H9 (cell line): ENCODE data around the gene ANKRD13C. TPM values are rescaled to one million over a fixed set of nuclear protein-coding genes. Genes with fewer than 3 reads are reported as not detected.

Experiments
- DNase-seq: peaks from one replicate; pipeline ENCODE4 v3.0.0-alpha.2; 2017
- H2AFZ ChIP-seq: one replicate; pipeline ENCODE4 v1.6.1; 2013; ENCODE audit warnings: mild to moderate bottlenecking, low read length, control low read depth, moderate library complexity
- H2AK5ac ChIP-seq: 2 replicates; pipeline ENCODE4 v1.6.1; 2013; ENCODE audit warnings: low read length, control low read depth, mixed read lengths; ENCODE audit not compliant: insufficient read length
- H2BK120ac ChIP-seq: one replicate; pipeline ENCODE4 v1.6.1; 2013; ENCODE audit warnings: low read depth, mild to moderate bottlenecking, low read length, control low read depth, inconsistent platforms; ENCODE audit not compliant: poor library complexity, severe bottlenecking
- H2BK12ac ChIP-seq: 2 replicates; pipeline ENCODE4 v1.6.1; 2013; ENCODE audit warnings: low read length, control low read depth, mixed read lengths, low read depth; ENCODE audit not compliant: insufficient read length
- H2BK15ac ChIP-seq: 2 replicates; pipeline ENCODE4 v1.6.1; 2013; ENCODE audit warnings: low read depth, low read length, control low read depth
- H2BK20ac ChIP-seq: one replicate; pipeline ENCODE4 v1.6.1; 2013; ENCODE audit warnings: low read depth, mild to moderate bottlenecking, low read length, control low read depth, inconsistent platforms; ENCODE audit not compliant: poor library complexity, severe bottlenecking
- H2BK5ac ChIP-seq: 2 replicates; pipeline ENCODE4 v1.6.1; 2013; ENCODE audit warnings: low read length, control low read depth, mixed read lengths; ENCODE audit not compliant: insufficient read length
- H3K14ac ChIP-seq: 2 replicates; pipeline ENCODE4 v1.6.1; 2013; ENCODE audit warnings: low read length, control low read depth; ENCODE audit not compliant: insufficient read depth
- H3K18ac ChIP-seq: 2 replicates; pipeline ENCODE4 v1.6.1; 2013; ENCODE audit warnings: low read depth, mild to moderate bottlenecking, mixed read lengths, low read length, control low read depth; ENCODE audit not compliant: insufficient read length
- H3K23ac ChIP-seq: 2 replicates; pipeline ENCODE4 v1.6.1; 2013; ENCODE audit warnings: low read length, control low read depth, mixed read lengths, low read depth; ENCODE audit not compliant: insufficient read length
- H3K23me2 ChIP-seq: 2 replicates; pipeline ENCODE4 v1.6.1; 2013; ENCODE audit warnings: low read depth, mild to moderate bottlenecking, mixed read lengths, low read length, control low read depth; ENCODE audit not compliant: insufficient read length, poor library complexity, severe bottlenecking
- H3K27ac ChIP-seq: 2 replicates; pipeline ENCODE4 v1.5.1; 2013; ENCODE audit warnings: low read length, control low read depth, mixed read lengths, low read depth; ENCODE audit not compliant: insufficient read length
- H3K27me3 ChIP-seq: 2 replicates; pipeline ENCODE4 v1.6.1; 2013; ENCODE audit warnings: low read length, control low read depth, inconsistent platforms; ENCODE audit not compliant: insufficient read depth
- H3K4ac ChIP-seq: 2 replicates; pipeline ENCODE4 v1.6.1; 2013; ENCODE audit warnings: low read depth, mild to moderate bottlenecking, control low read depth, inconsistent platforms, low read length, moderate library complexity
- H3K4me1 ChIP-seq: 2 replicates; pipeline ENCODE4 v1.6.1; 2013; ENCODE audit warnings: low read length, control low read depth, inconsistent platforms; ENCODE audit not compliant: insufficient read depth
- H3K4me2 ChIP-seq: 2 replicates; pipeline ENCODE4 v1.6.1; 2013; ENCODE audit warnings: low read length, control low read depth, mixed read lengths; ENCODE audit not compliant: insufficient read length, insufficient read depth
- H3K56ac ChIP-seq: 2 replicates; pipeline ENCODE4 v1.6.1; 2013; ENCODE audit warnings: low read depth, mild to moderate bottlenecking, mixed read lengths, low read length, control low read depth; ENCODE audit not compliant: insufficient read length
- H3K79me1 ChIP-seq: 2 replicates; pipeline ENCODE4 v1.6.1; 2013; ENCODE audit warnings: low read depth, mild to moderate bottlenecking, moderate library complexity, low read length, control low read depth, inconsistent platforms; ENCODE audit not compliant: insufficient read depth, poor library complexity, severe bottlenecking
- H3K79me2 ChIP-seq: 2 replicates; pipeline ENCODE4 v1.6.1; 2013; ENCODE audit warnings: low read length, control low read depth, inconsistent platforms; ENCODE audit not compliant: insufficient read depth
- H3K9ac ChIP-seq: 2 replicates; pipeline ENCODE4 v1.6.1; 2013; ENCODE audit warnings: low read length, control low read depth, mixed read lengths; ENCODE audit not compliant: insufficient read length; ENCODE audit errors: extremely low read depth
- H3K9me3 ChIP-seq: one replicate; pipeline ENCODE4 v1.6.1; 2013; ENCODE audit warnings: low read depth, low read length, inconsistent platforms; ENCODE audit not compliant: control insufficient read depth
- H3T11ph ChIP-seq: one replicate; pipeline ENCODE4 v1.6.1; 2013; ENCODE audit warnings: mild to moderate bottlenecking, low read length, control low read depth, inconsistent platforms
- H4K20me1 ChIP-seq: one replicate; pipeline ENCODE4 v1.6.1; 2013; ENCODE audit not compliant: control insufficient read depth, insufficient read length, insufficient read depth
- H4K5ac ChIP-seq: 2 replicates; pipeline ENCODE4 v1.6.1; 2013; ENCODE audit warnings: low read depth, mild to moderate bottlenecking, mixed read lengths, low read length, control low read depth; ENCODE audit not compliant: insufficient read length
- H4K8ac ChIP-seq: replicated peaks from 2 replicates; pipeline ENCODE4 v1.6.1; 2013; ENCODE audit warnings: low read length, control low read depth, mixed read lengths, low read depth; ENCODE audit not compliant: insufficient read length
- H4K91ac ChIP-seq: 2 replicates; pipeline ENCODE4 v1.6.1; 2013; ENCODE audit warnings: low read depth, mild to moderate bottlenecking, moderate library complexity, mixed read lengths, low read length, control low read depth; ENCODE audit not compliant: insufficient read length
- H3K27ac Mint-ChIP-seq, 3 experiments: 2 replicates in 2 of 3; 3 replicates in 1 of 3; pipeline ENCODE4 v1.8.0; 2020 to 2021; ENCODE audit warnings: mixed read lengths in 3 of 3, mild to moderate bottlenecking in 1 of 3, moderate library complexity in 1 of 3
- H3K27me3 Mint-ChIP-seq: 2 replicates; pipeline ENCODE4 v1.8.0; 2021; ENCODE audit warnings: low read depth, mild to moderate bottlenecking, moderate library complexity, mixed read lengths
- H3K36me3 Mint-ChIP-seq, 3 experiments: 2 replicates in 2 of 3; 3 replicates in 1 of 3; pipeline ENCODE4 v1.8.0; 2020 to 2021; ENCODE audit warnings: low read depth in 3 of 3, mixed read lengths in 3 of 3; ENCODE audit not compliant: insufficient read depth in 1 of 3
- H3K4me1 Mint-ChIP-seq, 2 experiments: 2 replicates each; pipeline ENCODE4 v1.8.0; 2020; ENCODE audit warnings: mixed read lengths in 2 of 2
- H3K4me3 Mint-ChIP-seq, 2 experiments: 2 replicates in 1 of 2; 3 replicates in 1 of 2; pipeline ENCODE4 v1.8.0; 2020 to 2021; ENCODE audit warnings: mild to moderate bottlenecking in 2 of 2, mixed read lengths in 2 of 2, moderate library complexity in 1 of 2
- H3K9me3 Mint-ChIP-seq, 2 experiments: 2 replicates in 1 of 2; 3 replicates in 1 of 2; pipeline ENCODE4 v1.8.0; 2020; ENCODE audit warnings: mild to moderate bottlenecking in 2 of 2, mixed read lengths in 2 of 2, moderate library complexity in 1 of 2
- WGBS: extraction: QIAGEN DNeasy Blood & Tissue Kit; methylation state at CpG from one replicate; pipeline ENCODE4 v1.1.7; 2013; ENCODE audit warnings: missing lambda C conversion rate, low lambda C conversion rate, mixed read lengths; ENCODE audit not compliant: insufficient read length; ENCODE audit errors: extremely low coverage; 5-methylcytosine and 5-hydroxymethylcytosine counted together
- total RNA-seq: library from RNA; stranded (reverse); gene quantifications from 2 replicates; pipeline ENCODE4 v1.2.1, GENCODE V29; 2021
- TF ChIP-seq, protein P1 (sequence below): fragments of 200-600 bp; sonication (generic); conservative IDR thresholded peaks from 3 replicates; pipeline ENCODE4 v1.8.0; 2021; ENCODE audit warnings: antibody characterized with exemption, mild to moderate bottlenecking

The ANKRD13C gene
- total RNA-seq, 1 experiment from 2014 or later: 19.7 TPM

- WGBS: no CpG with 5 or more reads among the region's 3 CpGs
- TF ChIP-seq, protein P1, sequence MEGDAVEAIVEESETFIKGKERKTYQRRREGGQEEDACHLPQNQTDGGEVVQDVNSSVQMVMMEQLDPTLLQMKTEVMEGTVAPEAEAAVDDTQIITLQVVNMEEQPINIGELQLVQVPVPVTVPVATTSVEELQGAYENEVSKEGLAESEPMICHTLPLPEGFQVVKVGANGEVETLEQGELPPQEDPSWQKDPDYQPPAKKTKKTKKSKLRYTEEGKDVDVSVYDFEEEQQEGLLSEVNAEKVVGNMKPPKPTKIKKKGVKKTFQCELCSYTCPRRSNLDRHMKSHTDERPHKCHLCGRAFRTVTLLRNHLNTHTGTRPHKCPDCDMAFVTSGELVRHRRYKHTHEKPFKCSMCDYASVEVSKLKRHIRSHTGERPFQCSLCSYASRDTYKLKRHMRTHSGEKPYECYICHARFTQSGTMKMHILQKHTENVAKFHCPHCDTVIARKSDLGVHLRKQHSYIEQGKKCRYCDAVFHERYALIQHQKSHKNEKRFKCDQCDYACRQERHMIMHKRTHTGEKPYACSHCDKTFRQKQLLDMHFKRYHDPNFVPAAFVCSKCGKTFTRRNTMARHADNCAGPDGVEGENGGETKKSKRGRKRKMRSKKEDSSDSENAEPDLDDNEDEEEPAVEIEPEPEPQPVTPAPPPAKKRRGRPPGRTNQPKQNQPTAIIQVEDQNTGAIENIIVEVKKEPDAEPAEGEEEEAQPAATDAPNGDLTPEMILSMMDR: no peak
- H2BK5ac ChIP-seq: no peak overlapping the region
- H3K9ac ChIP-seq: no peak overlapping the region
- no peaks in the 10 kb centered on the region for H3K79me1 ChIP-seq
- no peak overlapping the region for H4K91ac ChIP-seq
- Mint-ChIP-seq H3K4me1 (no peaks in the 10 kb centered on the region), H3K36me3 (peaks cover 7 to 19% (median 12%) of the 10 kb centered on the region in 3 experiments; a peak in 6 of 7 replicates), H3K4me3 (no peak overlapping the region), H3K27ac (0 out of 7 replicates have a peak overlapping the region, but pooled peaks of 1 of the 3 experiments have one; percentile 32), H3K9me3 (no peaks in the 10 kb centered on the region), H3K27me3 (no peaks in the 10 kb centered on the region)
- no peak overlapping the region for H3K4me2 ChIP-seq
- H2AFZ ChIP-seq: no peak overlapping the region
- H4K20me1 ChIP-seq: no peaks in the 10 kb centered on the region
- no peak overlapping the region for H4K5ac ChIP-seq
- H3T11ph ChIP-seq: no peak overlapping the region
- H3K4ac ChIP-seq: no peak overlapping the region
- no peak overlapping the region for H3K14ac ChIP-seq
- H3K79me2 ChIP-seq: no peaks in the 10 kb centered on the region
- no peak for DNase-seq
- no peak overlapping the region for H2BK12ac ChIP-seq
- no peak overlapping the region for H3K27ac ChIP-seq
- no peak overlapping the region for H2BK15ac ChIP-seq
- H3K23ac ChIP-seq: no peak overlapping the region
- no peak overlapping the region for H2BK20ac ChIP-seq
- H3K18ac ChIP-seq: no peak overlapping the region
- H3K27me3 ChIP-seq: no peaks in the 10 kb centered on the region
- H3K23me2 ChIP-seq: no peaks in the 10 kb centered on the region
- no peak overlapping the region for H2BK120ac ChIP-seq
- H4K8ac ChIP-seq: no peak overlapping the region
- H3K9me3 ChIP-seq: no peaks in the 10 kb centered on the region
- H2AK5ac ChIP-seq: no peak overlapping the region
- no peaks in the 10 kb centered on the region for H3K4me1 ChIP-seq
- no peak overlapping the region for H3K56ac ChIP-seq
Observed at GRCh38 chr1:70311369-70311768, 43.2 kb downstream of the ANKRD13C start.
